Neural cell (in vitro differentiated cells): ENCODE data around the gene PHF10.

Experiments used
- CTCF ChIP-seq: fragments of 450-650 bp; IDR thresholded peaks from 2 replicates; pipeline ENCODE4 v1.5.1; 2014; ENCODE audit warnings: antibody characterized with exemption, mild to moderate bottlenecking, moderate library complexity; ENCODE audit not compliant: poor library complexity, severe bottlenecking
- MXI1 ChIP-seq: fragments of 450-650 bp; conservative IDR thresholded peaks from 2 replicates; pipeline ENCODE4 v1.6.1; 2014; ENCODE audit warnings: antibody characterized with exemption, mild to moderate bottlenecking; ENCODE audit not compliant: poor library complexity, severe bottlenecking
- POLR2AphosphoS5 ChIP-seq: IDR thresholded peaks from 2 replicates; pipeline ENCODE4 v1.6.1; 2012
- RAD21 ChIP-seq: fragments of 450-650 bp; conservative IDR thresholded peaks from 2 replicates; pipeline ENCODE4 v1.6.1; 2014; ENCODE audit warnings: antibody characterized with exemption, mild to moderate bottlenecking, moderate library complexity
- TAF1 ChIP-seq: IDR thresholded peaks from 2 replicates; pipeline ENCODE4 v1.6.1; 2012; ENCODE audit warnings: low read depth

- no peak for TF ChIP-seq CTCF
- no peak for TF ChIP-seq RAD21
- TF ChIP-seq MXI1 = no peak
- TF ChIP-seq TAF1 = no peak
- TF ChIP-seq POLR2AphosphoS5 = no peak
These were observed 47.2 kb downstream of the PHF10 start for GRCh38 chr6:169677096-169677495.
